DOHH2 (cell line): ENCODE results near the gene PARP4.

Experiments
- CTCF ChIP-seq: fragments of 200-600 bp; sonication (generic); IDR thresholded peaks from one replicate; pipeline ENCODE4 v1.5.1; 2014; ENCODE audit warnings: antibody characterized with exemption, mild to moderate bottlenecking, low read depth, low read length; ENCODE audit not compliant: poor library complexity, severe bottlenecking
- EZH2phosphoT487 ChIP-seq: fragments of 200-600 bp; sonication (generic); IDR thresholded peaks from 2 replicates; pipeline ENCODE4 v1.6.1; 2017; ENCODE audit warnings: borderline replicate concordance, mild to moderate bottlenecking, antibody characterized with exemption, low read length, moderate library complexity, mixed read lengths

GRCh38 chr13:24459234-24459633, 53.3 kb downstream of the PARP4 start:
- TF ChIP-seq CTCF, result no peak
- TF ChIP-seq EZH2phosphoT487, result no peak
